ENCODE results near the gene GTF3C6.

- TF ChIP-seq CTCF (IDR thresholded peaks at IDR 0.05) (no peak), POLR2A (IDR thresholded peaks at IDR 0.05) (no peak), POLR2AphosphoS5 (IDR thresholded peaks at IDR 0.05) (no peak)
These were observed 53.6 kb downstream of the GTF3C6 start for GRCh38 chr6:111012143-111012452.

Measured in prostate gland (tissue), 2 donors.